Spleen (tissue), 11 donors: ENCODE results near the gene PDE6A. TPM values are rescaled to one million over a fixed set of nuclear protein-coding genes. Genes with fewer than 3 reads are reported as not detected.

Experiments
- DNase-seq: peaks from one replicate; pipeline ENCODE4 v3.0.0-alpha.2; 2020
- H3K27ac ChIP-seq, 8 donors: fragments of 200-600 bp; sonication (generic) in 7 of 8; 1 replicate in 4 of 8; 2 replicates in 4 of 8; pipeline versions ENCODE4 v1.5.0 to v1.8.0; 2016 to 2021; ENCODE audit warnings: inconsistent platforms in 4 of 8, mild to moderate bottlenecking in 4 of 8, moderate library complexity in 1 of 8
- H3K27me3 ChIP-seq, 7 donors: fragments of 200-600 bp; sonication (generic) in 6 of 7; replicated peaks in 1 of 7; 1 replicate in 4 of 7; 2 replicates in 3 of 7; pipeline versions ENCODE4 v1.5.0 to v1.8.0; 2016 to 2021; ENCODE audit warnings: inconsistent platforms in 3 of 7, mild to moderate bottlenecking in 1 of 7
- H3K36me3 ChIP-seq, 6 donors: fragments of 200-600 bp; sonication (generic) in 5 of 6; 1 replicate in 4 of 6; 2 replicates in 2 of 6; pipeline versions ENCODE4 v1.5.0 to v1.8.0; 2016 to 2021; ENCODE audit warnings: inconsistent platforms in 2 of 6
- H3K4me1 ChIP-seq, 6 donors: fragments of 200-600 bp; sonication (generic) in 5 of 6; 1 replicate in 3 of 6; 2 replicates in 3 of 6; pipeline versions ENCODE4 v1.5.0 to v1.8.0; 2016 to 2021; ENCODE audit warnings: inconsistent platforms in 3 of 6
- H3K4me3 ChIP-seq, 8 donors: fragments of 200-600 bp; sonication (generic) in 7 of 8; 1 replicate in 4 of 8; 2 replicates in 4 of 8; pipeline versions ENCODE4 v1.5.0 to v1.8.0; 2016 to 2021; ENCODE audit warnings: inconsistent platforms in 4 of 8, mild to moderate bottlenecking in 4 of 8, moderate library complexity in 2 of 8
- H3K9me3 ChIP-seq, 8 donors: fragments of 200-600 bp; sonication (generic) in 7 of 8; 1 replicate in 4 of 8; 2 replicates in 4 of 8; pipeline versions ENCODE4 v1.5.0 to v1.8.0; 2016 to 2021; ENCODE audit warnings: inconsistent platforms in 4 of 8
- CTCF ChIP-seq, 11 experiments: fragments of 200-600 bp in 7 of 11; fragments of 450-650 bp in 4 of 11; sonication (generic) in 4 of 11; IDR thresholded peaks in 8 of 11; conservative IDR thresholded peaks in 3 of 11; 1 replicate in 7 of 11; 2 replicates in 4 of 11; pipeline versions ENCODE4 v1.4.0 to v1.8.0; 2016 to 2021; ENCODE audit warnings: antibody characterized with exemption in 11 of 11, inconsistent platforms in 4 of 11, mild to moderate bottlenecking in 1 of 11
- POLR2A ChIP-seq, 3 donors: fragments of 450-650 bp; IDR thresholded peaks; one replicate each; pipeline ENCODE4 v1.5.1; 2017; ENCODE audit warnings: antibody characterized with exemption in 3 of 3, mild to moderate bottlenecking in 1 of 3
- POLR2AphosphoS5 ChIP-seq, 3 donors: sonication (generic); formaldehyde crosslinking; IDR thresholded peaks; one replicate each; pipeline ENCODE4 v1.5.1; 2017; ENCODE audit warnings: antibody characterized with exemption in 3 of 3
- WGBS, 5 donors: extraction: QIAGEN DNeasy Blood & Tissue Kit in 3 of 5; methylation state at CpG; one replicate each; pipeline versions ENCODE4 v1.1.5 to v1.1.7; 2013 to 2018; 5-methylcytosine and 5-hydroxymethylcytosine counted together
- intact Hi-C: fragments of 100-400 bp; cut with DNase I; formaldehyde crosslinking; loops from one replicate; pipeline ENCODE4 v1.15.0; 2023; ENCODE audit warnings: low total_unique reads
- polyA plus RNA-seq, 3 donors: library from polyadenylated mRNA; stranded (reverse); fragments of 200-250 nt; gene quantifications; one replicate each; pipeline ENCODE4 v1.2.1, GENCODE V29; 2013
- total RNA-seq, 7 donors: library from RNA; depleted of rRNA in 3 of 7; stranded (reverse); fragments of >200 nt in 3 of 7; fragmentation: NEBNext Ultra II Directional in 4 of 7; extraction: Animal tissue kit (Norgen Biotek cat#: 25700) in 4 of 7; gene quantifications; one replicate each; pipeline versions ENCODE4 v1.1.0 to v1.2.1, GENCODE V29; 2016 to 2021
- donor health status: healthy with polysubstance abuse.
- donor health status: DM: no; HTN: no; CAD: no; lungs with moderate emphysema.
- donor health status: DM: no; HTN: no; CAD: no.
- donor health status: Bipolar disorder and iron deficiency.
- donor health status: healthy.
- donor health status: DM: no; HTN: no; CAD: no.
- donor health status: DM: yes; HTN: yes; CAD: no.

The PDE6A gene
- total and polyA plus RNA-seq, 10 donors, result not detected

- no peaks in the 10 kb centered on the region for H3K36me3 ChIP-seq
- no peak overlapping the region for H3K27ac ChIP-seq
- no peak overlapping the region for H3K4me3 ChIP-seq
- no peaks in the 10 kb centered on the region for H3K27me3 ChIP-seq
- intact Hi-C loops, result no loop called here
- no peaks in the 10 kb centered on the region for H3K9me3 ChIP-seq
- H3K4me1 ChIP-seq, result no peaks in the 10 kb centered on the region
- DNase-seq, result no peak
- TF ChIP-seq POLR2A (IDR thresholded peaks at IDR 0.05) (no peak), CTCF (IDR thresholded peaks at IDR 0.05 in 8 of 11, conservative IDR thresholded peaks at IDR 0.05 in 3 of 11) (no peak), POLR2AphosphoS5 (IDR thresholded peaks at IDR 0.05) (no peak)
These were observed 39.6 kb downstream of the PDE6A start for GRCh38 chr5:149904977-149905376.

GRCh38 chr5:149904293-149904886 lies 40.2 kb downstream of the PDE6A start:
- Histone ChIP-seq H3K4me1 (no peaks in the 10 kb centered on the region), H3K27ac (no peak overlapping the region), H3K36me3 (no peaks in the 10 kb centered on the region), H3K9me3 (no peaks in the 10 kb centered on the region), H3K4me3 (no peak overlapping the region), H3K27me3 (no peaks in the 10 kb centered on the region)
- 51 to 68% (median 60%) methylated on average over 4 of the region's 4 CpGs for WGBS, 5 donors
- TF ChIP-seq POLR2A (IDR thresholded peaks at IDR 0.05) (no peak), CTCF (IDR thresholded peaks at IDR 0.05 in 8 of 11, conservative IDR thresholded peaks at IDR 0.05 in 3 of 11) (no peak), POLR2AphosphoS5 (IDR thresholded peaks at IDR 0.05) (no peak)
- DNase-seq, result no peak
- intact Hi-C loops, result no loop called here

GRCh38 chr5:149903404-149903803 lies 41.2 kb downstream of the PDE6A start:
- no peak overlapping the region for H3K27ac ChIP-seq
- intact Hi-C loops, result no loop called here
- no peak overlapping the region for H3K4me3 ChIP-seq
- H3K27me3 ChIP-seq, result no peaks in the 10 kb centered on the region
- DNase-seq, result no peak
- no peaks in the 10 kb centered on the region for H3K4me1 ChIP-seq
- H3K9me3 ChIP-seq, result no peaks in the 10 kb centered on the region
- TF ChIP-seq POLR2A (IDR thresholded peaks at IDR 0.05) (no peak), CTCF (IDR thresholded peaks at IDR 0.05 in 8 of 11, conservative IDR thresholded peaks at IDR 0.05 in 3 of 11) (no peak), POLR2AphosphoS5 (IDR thresholded peaks at IDR 0.05) (no peak)
- H3K36me3 ChIP-seq, result no peaks in the 10 kb centered on the region
- 93 to 98% (median 97%) methylated on average over 2 of the region's 2 CpGs for WGBS, 5 donors

- no peak for TF ChIP-seq POLR2A (IDR thresholded peaks at IDR 0.05)
- TF ChIP-seq POLR2AphosphoS5 (IDR thresholded peaks at IDR 0.05), result no peak
- no peak for DNase-seq
- no peaks in the 10 kb centered on the region for H3K36me3 ChIP-seq
- intact Hi-C loops, result no loop called here
- H3K9me3 ChIP-seq, result no peaks in the 10 kb centered on the region
- 85 to 93% (median 86%) methylated on average over 4 of the region's 4 CpGs for WGBS, 5 donors
- H3K27me3 ChIP-seq, result no peaks in the 10 kb centered on the region
- H3K4me1 ChIP-seq, result no peaks in the 10 kb centered on the region
- H3K27ac ChIP-seq, result no peak overlapping the region
- no peak overlapping the region for H3K4me3 ChIP-seq
These were observed 42.4 kb downstream of the PDE6A start for GRCh38 chr5:149902177-149902576.

GRCh38 chr5:149901511-149901910 lies 43.1 kb downstream of the PDE6A start:
- 55 to 63% (median 59%) methylated on average over 2 of the region's 2 CpGs for WGBS, 5 donors
- H3K4me1 ChIP-seq, result no peaks in the 10 kb centered on the region
- H3K36me3 ChIP-seq, result no peaks in the 10 kb centered on the region
- DNase-seq, result no peak
- intact Hi-C loops, result no loop called here
- no peak overlapping the region for H3K27ac ChIP-seq
- H3K27me3 ChIP-seq, result no peaks in the 10 kb centered on the region
- TF ChIP-seq CTCF (IDR thresholded peaks at IDR 0.05 in 8 of 11, conservative IDR thresholded peaks at IDR 0.05 in 3 of 11), result no peak
- TF ChIP-seq POLR2A (IDR thresholded peaks at IDR 0.05), result no peak
- TF ChIP-seq POLR2AphosphoS5 (IDR thresholded peaks at IDR 0.05), result no peak
- no peaks in the 10 kb centered on the region for H3K9me3 ChIP-seq
- no peak overlapping the region for H3K4me3 ChIP-seq
